ENCODE data around the gene CCR8. TPM values are rescaled to one million over a fixed set of nuclear protein-coding genes. Genes with fewer than 3 reads are reported as not detected.
"Not testable (repeated sequence)": the region's sequence is repeated elsewhere in the genome, so short reads cannot be mapped to it uniquely, and the experiment has no call there.

Gene CCR8
- total RNA-seq, 1 experiment from 2014 or later: not detected

DNA sequence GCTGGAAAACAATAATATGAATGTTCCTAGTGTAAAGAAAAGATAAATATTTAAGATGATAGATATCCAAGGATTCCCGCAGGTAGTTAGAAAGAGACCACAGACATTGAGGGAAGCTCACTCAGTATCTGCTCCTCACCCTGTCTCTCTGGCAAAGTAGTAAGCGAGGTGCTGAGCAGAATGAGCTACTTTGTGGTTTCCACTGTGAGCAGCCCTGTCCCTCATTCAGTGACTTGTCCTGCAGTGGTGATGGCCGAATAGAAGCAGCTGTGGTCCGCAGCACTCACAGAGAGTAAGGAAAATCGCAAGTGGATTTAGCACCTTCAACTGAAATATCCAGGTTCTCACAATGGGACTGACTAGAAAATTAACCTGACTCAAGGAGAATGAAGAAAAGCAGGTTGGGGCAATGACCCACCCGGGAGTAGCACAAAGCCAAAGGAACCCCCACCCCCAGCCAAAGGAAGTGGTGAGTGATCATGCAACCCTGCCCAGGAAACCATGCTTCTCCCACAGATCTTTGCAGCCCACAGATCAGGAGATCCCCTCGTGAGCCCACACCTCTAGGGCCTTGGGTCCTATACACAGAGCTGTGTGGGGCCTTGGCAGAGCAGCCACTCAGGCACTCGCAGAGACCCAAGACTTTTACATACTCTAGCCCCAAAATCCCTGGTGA lies 31.9 kb downstream of the CCR8 start:
- Histone ChIP-seq H3F3A (ENCODE audit: low read length, unreplicated experiment) (no peaks in the 10 kb centered on the region), H4K20me1 (ENCODE audit: low read length) (no peaks in the 10 kb centered on the region), H3K79me2 (ENCODE audit: low read length) (no peaks in the 10 kb centered on the region), H3K4me1 (ENCODE audit: insufficient read depth, low read length) (no peaks in the 10 kb centered on the region), H3K4me3 (ENCODE audit: low read length) (no peak overlapping the region), H3K27me3 (ENCODE audit: low read length) (peaks cover 5% of the 10 kb centered on the region), H3K9me3 (ENCODE audit: low read length) (no peaks in the 10 kb centered on the region), H3K36me3 (ENCODE audit: low read depth, low read length) (no peaks in the 10 kb centered on the region), H2AFZ (ENCODE audit: low read length) (no peak overlapping the region), H3K4me2 (ENCODE audit: low read length) (no peak overlapping the region), H3K27ac (ENCODE audit: low read length) (no peak overlapping the region), H3K9ac (ENCODE audit: low read length) (no peak overlapping the region), H3K9me2 (replicated peaks; ENCODE audit: low read length) (no peaks in the 10 kb centered on the region)
- TF ChIP-seq, protein P1, sequence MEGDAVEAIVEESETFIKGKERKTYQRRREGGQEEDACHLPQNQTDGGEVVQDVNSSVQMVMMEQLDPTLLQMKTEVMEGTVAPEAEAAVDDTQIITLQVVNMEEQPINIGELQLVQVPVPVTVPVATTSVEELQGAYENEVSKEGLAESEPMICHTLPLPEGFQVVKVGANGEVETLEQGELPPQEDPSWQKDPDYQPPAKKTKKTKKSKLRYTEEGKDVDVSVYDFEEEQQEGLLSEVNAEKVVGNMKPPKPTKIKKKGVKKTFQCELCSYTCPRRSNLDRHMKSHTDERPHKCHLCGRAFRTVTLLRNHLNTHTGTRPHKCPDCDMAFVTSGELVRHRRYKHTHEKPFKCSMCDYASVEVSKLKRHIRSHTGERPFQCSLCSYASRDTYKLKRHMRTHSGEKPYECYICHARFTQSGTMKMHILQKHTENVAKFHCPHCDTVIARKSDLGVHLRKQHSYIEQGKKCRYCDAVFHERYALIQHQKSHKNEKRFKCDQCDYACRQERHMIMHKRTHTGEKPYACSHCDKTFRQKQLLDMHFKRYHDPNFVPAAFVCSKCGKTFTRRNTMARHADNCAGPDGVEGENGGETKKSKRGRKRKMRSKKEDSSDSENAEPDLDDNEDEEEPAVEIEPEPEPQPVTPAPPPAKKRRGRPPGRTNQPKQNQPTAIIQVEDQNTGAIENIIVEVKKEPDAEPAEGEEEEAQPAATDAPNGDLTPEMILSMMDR (conservative IDR thresholded peaks at IDR 0.05; ENCODE audit: low read depth, low read length): no peak
- TF ChIP-seq EZH2 (IDR thresholded peaks at IDR 0.05; ENCODE audit: low read length, unreplicated experiment): no peak
- TF ChIP-seq EZH2phosphoT487 (IDR thresholded peaks at IDR 0.05; ENCODE audit: borderline replicate concordance, low read length): no peak
- CTCF ChIA-PET: no interaction called here
- no peak for ATAC-seq
- intact Hi-C loops (cut with micrococcal nuclease): no loop called here
- DNase-seq: no peak
- POLR2A ChIA-PET (ENCODE audit: unreplicated experiment): no interaction called here
- BruUV-seq (replicated peaks): no TSS peak

DNA sequence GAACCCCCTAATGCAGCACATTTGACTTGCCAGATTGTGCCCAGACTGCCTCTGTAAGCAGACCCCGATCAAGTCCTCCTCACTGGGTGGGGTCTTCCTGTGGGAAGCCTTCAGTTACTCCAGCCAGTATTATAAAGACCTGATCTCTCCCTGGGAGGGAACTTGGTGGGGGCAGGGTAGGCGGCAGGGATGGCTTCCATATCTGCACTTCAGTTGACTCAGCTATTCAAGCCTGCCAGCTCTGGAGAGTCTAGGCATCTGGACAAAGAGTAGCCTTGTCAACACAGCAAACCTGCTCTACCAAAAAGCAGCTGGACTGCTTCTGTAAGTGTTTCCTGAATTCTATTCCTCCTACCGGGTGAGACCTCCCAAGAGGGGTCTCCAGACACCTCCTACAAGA lies 32.7 kb downstream of the CCR8 start:
- H3K79me2 ChIP-seq (ENCODE audit: low read length): no peaks in the 10 kb centered on the region
- DNase-seq (no peak), ATAC-seq (peak; percentile 22; the same call in 1 of the 2 replicates)
- intact Hi-C loops (cut with micrococcal nuclease): no loop called here
- H3K4me1 ChIP-seq (ENCODE audit: insufficient read depth, low read length): no peaks in the 10 kb centered on the region
- H3K9me3 ChIP-seq (ENCODE audit: low read length): no peaks in the 10 kb centered on the region
- H3K4me3 ChIP-seq (ENCODE audit: low read length): no peak overlapping the region
- H2AFZ ChIP-seq (ENCODE audit: low read length): no peak overlapping the region
- no peaks in the 10 kb centered on the region for H3F3A ChIP-seq (ENCODE audit: low read length, unreplicated experiment)
- no peaks in the 10 kb centered on the region for H4K20me1 ChIP-seq (ENCODE audit: low read length)
- peaks cover 5% of the 10 kb centered on the region for H3K27me3 ChIP-seq (ENCODE audit: low read length)
- no peaks in the 10 kb centered on the region for H3K9me2 ChIP-seq (replicated peaks; ENCODE audit: low read length)
- BruUV-seq (replicated peaks): no TSS peak
- ChIA-PET POLR2A (ENCODE audit: unreplicated experiment) (no interaction called here), CTCF (no interaction called here)
- H3K4me2 ChIP-seq (ENCODE audit: low read length): no peak overlapping the region
- no peaks in the 10 kb centered on the region for H3K36me3 ChIP-seq (ENCODE audit: low read depth, low read length)
- no peak overlapping the region for H3K9ac ChIP-seq (ENCODE audit: low read length)
- TF ChIP-seq EZH2phosphoT487 (IDR thresholded peaks at IDR 0.05; ENCODE audit: borderline replicate concordance, low read length): no peak
- TF ChIP-seq EZH2 (IDR thresholded peaks at IDR 0.05; ENCODE audit: low read length, unreplicated experiment): no peak
- TF ChIP-seq, protein P1 (conservative IDR thresholded peaks at IDR 0.05; ENCODE audit: low read depth, low read length): no peak
- no peak overlapping the region for H3K27ac ChIP-seq (ENCODE audit: low read length)

DNA sequence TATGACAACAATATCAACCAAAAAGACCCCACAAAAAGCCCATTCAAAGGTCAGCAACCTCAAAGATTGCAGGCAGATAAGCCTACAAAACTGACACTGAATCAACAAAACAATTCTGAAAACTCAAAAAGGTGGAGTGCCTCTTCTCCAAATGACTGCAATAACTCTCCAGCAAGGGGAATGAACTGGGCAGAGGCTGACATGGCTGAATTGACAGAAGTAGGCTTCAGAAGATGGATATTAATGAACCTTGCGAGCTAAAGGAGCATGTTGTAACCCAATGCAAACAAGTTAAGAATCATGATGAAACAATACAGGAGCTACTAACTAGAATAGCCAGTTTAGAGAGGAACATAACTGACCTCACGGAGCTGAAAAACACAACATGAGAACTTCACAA lies 33.3 kb downstream of the CCR8 start:
- CTCF ChIA-PET: no interaction called here

DNA sequence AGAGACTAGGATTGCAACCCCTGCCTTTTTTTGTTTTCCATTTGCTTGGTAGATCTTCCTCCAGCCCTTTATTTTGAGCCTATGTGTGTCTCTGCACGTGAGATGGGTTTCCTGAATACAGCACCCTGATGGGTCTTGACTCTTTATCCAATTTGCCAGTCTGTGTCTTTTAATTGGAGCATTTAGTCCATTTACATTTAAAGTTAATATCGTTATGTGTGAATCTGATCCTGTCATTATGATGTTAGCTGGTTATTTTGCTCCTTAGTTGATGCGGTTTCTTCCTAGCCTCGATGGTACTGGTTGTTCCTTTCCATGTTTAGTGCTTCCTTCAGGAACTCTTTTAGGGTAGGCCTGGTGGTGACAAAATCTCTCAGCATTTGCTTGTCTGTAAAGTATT lies 40.9 kb downstream of the CCR8 start:
- H2AFZ ChIP-seq (ENCODE audit: low read length); H3K9me2 ChIP-seq (replicated peaks; ENCODE audit: low read length); H3F3A ChIP-seq (ENCODE audit: low read length, unreplicated experiment); H3K4me1 ChIP-seq (ENCODE audit: insufficient read depth, low read length); CTCF ChIA-PET; H3K27ac ChIP-seq (ENCODE audit: low read length); ATAC-seq; H3K9me3 ChIP-seq (ENCODE audit: low read length); H3K4me3 ChIP-seq (ENCODE audit: low read length); H3K36me3 ChIP-seq (ENCODE audit: low read depth, low read length); DNase-seq; H4K20me1 ChIP-seq (ENCODE audit: low read length); intact Hi-C loops (cut with micrococcal nuclease); H3K79me2 ChIP-seq (ENCODE audit: low read length); BruUV-seq (replicated peaks); POLR2A ChIA-PET (ENCODE audit: unreplicated experiment); H3K4me2 ChIP-seq (ENCODE audit: low read length); H3K9ac ChIP-seq (ENCODE audit: low read length); H3K27me3 ChIP-seq (ENCODE audit: low read length): not testable (repeated sequence)

More for the DNA sequence above, 33.3 kb downstream of the CCR8 start:
- no peak overlapping the region for H2AFZ ChIP-seq (ENCODE audit: low read length)
- TF ChIP-seq EZH2 (IDR thresholded peaks at IDR 0.05; ENCODE audit: low read length, unreplicated experiment): no peak
- TF ChIP-seq, protein P1 (conservative IDR thresholded peaks at IDR 0.05; ENCODE audit: low read depth, low read length): no peak
- TF ChIP-seq EZH2phosphoT487 (IDR thresholded peaks at IDR 0.05; ENCODE audit: borderline replicate concordance, low read length): no peak
- no peak overlapping the region for H3K9ac ChIP-seq (ENCODE audit: low read length)
- POLR2A ChIA-PET (ENCODE audit: unreplicated experiment): no interaction called here
- no peaks in the 10 kb centered on the region for H3K9me2 ChIP-seq (replicated peaks; ENCODE audit: low read length)
- H3K4me1 ChIP-seq (ENCODE audit: insufficient read depth, low read length): no peaks in the 10 kb centered on the region
- H3K36me3 ChIP-seq (ENCODE audit: low read depth, low read length): no peaks in the 10 kb centered on the region
- no peak for ATAC-seq
- DNase-seq: no peak
- H3F3A ChIP-seq (ENCODE audit: low read length, unreplicated experiment): no peaks in the 10 kb centered on the region
- no peaks in the 10 kb centered on the region for H3K9me3 ChIP-seq (ENCODE audit: low read length)
- H4K20me1 ChIP-seq (ENCODE audit: low read length): no peaks in the 10 kb centered on the region
- no TSS peak for BruUV-seq (replicated peaks)
- H3K4me3 ChIP-seq (ENCODE audit: low read length): no peak overlapping the region
- intact Hi-C loops (cut with micrococcal nuclease): no loop called here
- H3K79me2 ChIP-seq (ENCODE audit: low read length): no peaks in the 10 kb centered on the region
- H3K4me2 ChIP-seq (ENCODE audit: low read length): no peak overlapping the region
- H3K27ac ChIP-seq (ENCODE audit: low read length): no peak overlapping the region
- H3K27me3 ChIP-seq (ENCODE audit: low read length): peaks cover 5% of the 10 kb centered on the region; the same call in 1 of the 2 replicates

All from PC-3 (cell line).